Measurements from ENCODE around the gene RABL6.
"Not testable (repeated sequence)": the region's sequence is repeated elsewhere in the genome, so short reads cannot be mapped to it uniquely, and the experiment has no call there.

RABL6 gene

GRCh38 chr9:136786451-136786850, 21.3 kb upstream of the RABL6 start:
- TF ChIP-seq CTCF (IDR thresholded peaks at IDR 0.05; ENCODE audit: insufficient read depth, low read length, missing control alignments), result no peak
- ChIA-PET POLR2A (no interaction called here), CTCF (interaction anchor here (1.0 to 7.0 kb wide), 16 partner anchors 9 to 450 kb away, joined by 3 to 101 read pairs (median 8); partner anchors contain the start of genes ABCA2, AJM1, FUT7 and LCN15)
- no peak for DNase-seq (ENCODE audit: low read depth, low spot score)
- H3K4me3 ChIP-seq (ENCODE audit: low read depth, low read length), result no peak overlapping the region

- H3K4me3 ChIP-seq (ENCODE audit: low read depth, low read length); DNase-seq (ENCODE audit: low read depth, low spot score); POLR2A ChIA-PET: not testable (repeated sequence)
- CTCF ChIA-PET, result interaction anchor here (1.0 to 7.0 kb wide), 19 partner anchors 10 to 450 kb away, joined by 3 to 101 read pairs (median 7); partner anchors contain the start of genes ABCA2, AJM1, FUT7 and LCN15
Observed at GRCh38 chr9:136786983-136787382, 20.8 kb upstream of the RABL6 start.

DNA sequence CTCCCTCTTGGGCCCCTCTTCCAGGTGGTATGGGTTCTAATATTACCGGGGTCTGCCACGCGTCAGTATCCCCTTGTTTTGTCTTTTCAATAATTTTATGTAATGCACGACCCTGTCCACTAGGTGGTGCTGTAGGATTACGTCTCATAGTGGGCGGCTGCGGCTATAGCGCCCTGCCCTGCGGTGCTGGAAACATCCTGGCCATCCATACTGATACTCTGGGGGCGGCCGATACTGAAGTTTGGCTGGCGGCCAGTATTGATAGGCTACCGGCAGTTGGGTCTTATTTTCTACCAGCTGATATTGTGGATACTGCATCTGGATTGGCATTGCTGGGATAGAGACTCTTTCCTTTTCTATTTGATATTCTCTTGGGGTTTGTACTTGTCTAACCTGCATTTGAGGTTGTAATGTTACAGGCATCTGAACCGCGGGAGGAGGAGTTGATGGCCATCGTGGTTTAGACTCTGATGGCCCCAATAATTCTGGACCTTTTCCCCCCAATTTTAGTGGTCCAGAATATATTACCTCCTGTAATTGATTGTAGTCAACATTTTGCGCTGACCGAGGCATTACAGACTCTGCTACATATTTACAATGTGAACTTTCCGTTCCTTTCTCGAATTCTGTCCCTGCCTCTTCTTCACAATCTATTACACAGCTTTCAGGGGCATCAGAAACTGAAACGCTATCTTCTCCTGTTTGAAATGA, 19.9 kb upstream of the RABL6 start:
- ChIA-PET CTCF (interaction anchor here (0.7 to 7.0 kb wide), 28 partner anchors 11 to 449 kb away, joined by 3 to 101 read pairs (median 5); partner anchors contain the start of genes ABCA2, C8G, FUT7 and LCN15), POLR2A (no interaction called here)
- no peak overlapping the region for H3K4me3 ChIP-seq (ENCODE audit: low read depth, low read length)
- no peak for DNase-seq (ENCODE audit: low read depth, low spot score)
- peak; percentile 73 for TF ChIP-seq CTCF (IDR thresholded peaks at IDR 0.05; ENCODE audit: insufficient read depth, low read length, missing control alignments)

DNA sequence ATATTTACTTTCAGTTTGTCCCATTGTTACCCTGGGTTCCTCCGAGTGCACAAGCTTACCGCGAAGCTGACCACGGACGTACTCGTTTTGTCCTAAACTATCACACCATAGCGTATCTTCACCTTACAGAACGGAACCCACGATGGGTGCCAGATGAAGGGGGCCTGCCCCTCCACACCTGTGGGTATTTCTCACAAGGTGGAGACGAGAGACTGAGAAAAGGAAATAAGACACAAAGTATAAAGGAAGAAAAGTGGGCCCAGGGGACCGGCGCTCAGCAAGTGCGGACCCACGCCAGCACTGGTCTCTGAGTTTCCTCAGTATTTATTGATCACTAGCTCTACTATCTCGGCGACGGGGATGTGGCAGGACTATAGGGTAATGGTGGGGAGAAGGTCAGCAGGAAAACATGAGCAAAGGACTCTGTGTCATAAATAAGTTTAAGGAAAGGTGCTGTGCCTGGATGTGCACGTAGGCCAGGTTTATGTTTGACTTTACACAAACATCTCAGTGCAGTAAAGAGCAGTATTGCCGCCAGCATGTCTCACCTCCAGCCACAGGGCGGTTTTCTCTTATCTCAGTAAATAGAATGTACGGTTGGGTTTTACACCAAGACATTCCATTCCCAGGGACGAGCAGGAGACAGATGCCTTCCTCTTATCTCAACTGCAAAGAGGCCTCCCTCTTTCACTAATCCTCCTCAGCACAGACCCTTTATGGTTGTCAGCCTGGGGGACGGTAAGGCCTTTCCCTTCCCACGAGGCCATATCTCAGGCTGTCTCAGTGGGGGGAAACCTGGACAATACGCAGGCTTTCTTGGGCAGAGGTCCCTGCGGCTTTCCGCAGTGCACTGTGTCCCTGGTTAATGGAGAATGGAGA, 18.9 kb upstream of the RABL6 start:
- POLR2A ChIA-PET; H3K4me3 ChIP-seq (ENCODE audit: low read depth, low read length); DNase-seq (ENCODE audit: low read depth, low spot score): not testable (repeated sequence)
- CTCF ChIA-PET, result interaction anchor here (0.7 to 7.0 kb wide), 18 partner anchors 12 to 448 kb away, joined by 3 to 101 read pairs (median 6); partner anchors contain the start of genes ABCA2, C8G, FUT7 and NPDC1

GRCh38 chr9:136789523-136789937, 18.2 kb upstream of the RABL6 start:
- ChIA-PET POLR2A (no interaction called here), CTCF (interaction anchor here (0.7 to 7.0 kb wide), 5 partner anchors 12 to 282 kb away, joined by 3 to 101 read pairs (median 39); partner anchors contain the start of genes ABCA2, FUT7 and NPDC1)
- TF ChIP-seq CTCF (IDR thresholded peaks at IDR 0.05; ENCODE audit: insufficient read depth, low read length, missing control alignments), result no peak
- no peak for DNase-seq (ENCODE audit: low read depth, low spot score)
- H3K4me3 ChIP-seq (ENCODE audit: low read depth, low read length), result no peak overlapping the region

GRCh38 chr9:136790640-136791515, 16.9 kb upstream of the RABL6 start, which contains the start of gene TMEM141:
Gene TMEM141, plus strand, starts transcription at chr9:136791344. Its CDS starts 27 bp downstream, at chr9:136791371.
- POLR2A ChIA-PET, result interaction anchor here (0.6 to 1.1 kb wide), 2 partner anchors 9 to 63 kb away, joined by 3 to 5 read pairs; no protein-coding TSS in a partner anchor
- DNase-seq (ENCODE audit: low read depth, low spot score), result peak; percentile 93
- H3K4me3 ChIP-seq (ENCODE audit: low read depth, low read length), result peak within 1 kb of the TSS; percentile 94
- CTCF ChIA-PET, result interaction anchor here (0.6 to 7.0 kb wide), 11 partner anchors 9 to 275 kb away, joined by 3 to 101 read pairs (median 3); partner anchors contain the start of genes NPDC1 and RABL6
- TF ChIP-seq CTCF (IDR thresholded peaks at IDR 0.05; ENCODE audit: insufficient read depth, low read length, missing control alignments), result no peak

Measured in AG04449 (cell line).